Mesenchymal stem cell (in vitro differentiated cells and primary cell): ENCODE measurements around the gene GALE.

ENCODE experiments used
- DNase-seq: peaks from one replicate; pipeline ENCODE4 v3.0.0-alpha.2; 2013
- H2AFZ ChIP-seq: one replicate; pipeline ENCODE4 v1.6.1; 2013; ENCODE audit warnings: low read depth, mild to moderate bottlenecking, control low read depth, inconsistent platforms, low read length, moderate library complexity
- H2AK5ac ChIP-seq: 2 replicates; pipeline ENCODE4 v1.6.1; 2013; ENCODE audit warnings: low read length, moderate library complexity, mild to moderate bottlenecking, inconsistent platforms; ENCODE audit not compliant: severe bottlenecking
- H2BK120ac ChIP-seq: one replicate; pipeline ENCODE4 v1.6.1; 2013; ENCODE audit warnings: low read depth, mild to moderate bottlenecking, inconsistent platforms, low read length, moderate library complexity
- H2BK12ac ChIP-seq, 2 experiments: one replicate each; pipeline ENCODE4 v1.6.1; 2013; ENCODE audit warnings: inconsistent platforms in 2 of 2, low read length in 2 of 2, mild to moderate bottlenecking in 2 of 2, moderate library complexity in 2 of 2, control low read depth in 1 of 2
- H2BK15ac ChIP-seq: one replicate; pipeline ENCODE4 v1.6.1; 2013; ENCODE audit warnings: mild to moderate bottlenecking, low read depth, inconsistent platforms; ENCODE audit not compliant: poor library complexity, severe bottlenecking
- H2BK5ac ChIP-seq: 2 replicates; pipeline ENCODE4 v1.6.1; 2013; ENCODE audit warnings: low read depth, mild to moderate bottlenecking, low read length, control low read depth, inconsistent platforms; ENCODE audit not compliant: poor library complexity, severe bottlenecking
- H3K14ac ChIP-seq, 2 experiments: one replicate each; pipeline ENCODE4 v1.6.1; 2013; ENCODE audit warnings: inconsistent platforms in 2 of 2, low read length in 2 of 2, control low read depth in 1 of 2, mild to moderate bottlenecking in 1 of 2, moderate library complexity in 1 of 2
- H3K18ac ChIP-seq, 2 experiments: one replicate each; pipeline ENCODE4 v1.6.1; 2013; ENCODE audit warnings: inconsistent platforms in 2 of 2, low read length in 2 of 2, control low read depth in 1 of 2, low read depth in 1 of 2, mild to moderate bottlenecking in 1 of 2
- H3K23ac ChIP-seq, 2 experiments: one replicate each; pipeline ENCODE4 v1.6.1; 2013; ENCODE audit warnings: inconsistent platforms in 2 of 2, low read length in 2 of 2, mild to moderate bottlenecking in 2 of 2, moderate library complexity in 2 of 2, control low read depth in 1 of 2
- H3K27ac ChIP-seq: 2 replicates; pipeline ENCODE4 v1.5.1; 2013; ENCODE audit warnings: mild to moderate bottlenecking, moderate library complexity, low read length, control low read depth, inconsistent platforms; ENCODE audit not compliant: poor library complexity, severe bottlenecking
- H3K27me3 ChIP-seq, 2 experiments: 2 replicates each; pipeline versions ENCODE4 v1.6.1 to v1.7.0; 2013; ENCODE audit warnings: low read length in 2 of 2, mild to moderate bottlenecking in 2 of 2, moderate library complexity in 2 of 2, control low read depth in 1 of 2, inconsistent platforms in 1 of 2; ENCODE audit not compliant: control insufficient read depth in 1 of 2, insufficient read depth in 1 of 2
- H3K36me3 ChIP-seq, 2 experiments: 2 replicates each; pipeline versions ENCODE4 v1.6.1 to v1.7.0; 2013; ENCODE audit warnings: low read length in 2 of 2, control low read depth in 1 of 2, inconsistent platforms in 1 of 2, low read depth in 1 of 2, mild to moderate bottlenecking in 1 of 2; ENCODE audit not compliant: insufficient read depth in 2 of 2, control insufficient read depth in 1 of 2
- H3K4ac ChIP-seq, 2 experiments: one replicate each; pipeline ENCODE4 v1.6.1; 2013; ENCODE audit warnings: inconsistent platforms in 2 of 2, low read length in 2 of 2, mild to moderate bottlenecking in 2 of 2, moderate library complexity in 2 of 2, control low read depth in 1 of 2, low read depth in 1 of 2
- H3K4me1 ChIP-seq: 2 replicates; pipeline ENCODE4 v1.6.1; 2013; ENCODE audit warnings: low read depth, low read length, control low read depth; ENCODE audit not compliant: control insufficient read depth, insufficient read depth
- H3K4me2 ChIP-seq: 2 replicates; pipeline ENCODE4 v1.6.1; 2013; ENCODE audit warnings: low read length, mild to moderate bottlenecking, inconsistent platforms; ENCODE audit not compliant: poor library complexity, severe bottlenecking
- H3K4me3 ChIP-seq, 2 experiments: 2 replicates each; pipeline versions ENCODE4 v1.5.1 to v1.7.0; 2013; ENCODE audit warnings: low read length in 2 of 2, mild to moderate bottlenecking in 2 of 2, control low read depth in 1 of 2, low read depth in 1 of 2; ENCODE audit not compliant: insufficient read depth in 1 of 2
- H3K79me1 ChIP-seq: replicated peaks from 2 replicates; pipeline ENCODE4 v1.6.1; 2013; ENCODE audit warnings: mild to moderate bottlenecking, control low read depth, low read length, inconsistent platforms; ENCODE audit not compliant: poor library complexity, severe bottlenecking
- H3K9ac ChIP-seq: 2 replicates; pipeline ENCODE4 v1.7.0; 2013; ENCODE audit warnings: mild to moderate bottlenecking, low read length, moderate library complexity
- H3K9me3 ChIP-seq: 2 replicates; pipeline ENCODE4 v1.7.0; 2013; ENCODE audit warnings: mild to moderate bottlenecking, low read length; ENCODE audit not compliant: control insufficient read depth
- H4K8ac ChIP-seq: one replicate; pipeline ENCODE4 v1.6.1; 2013; ENCODE audit warnings: inconsistent platforms, mild to moderate bottlenecking, low read length, moderate library complexity
- H4K91ac ChIP-seq: one replicate; pipeline ENCODE4 v1.6.1; 2013; ENCODE audit warnings: mild to moderate bottlenecking, low read length, inconsistent platforms
- WGBS: methylation state at CpG from one replicate; pipeline ENCODE4 v1.1.7; 2013; ENCODE audit warnings: mixed read lengths; 5-methylcytosine and 5-hydroxymethylcytosine counted together

The GALE gene

GRCh38 chr1:23752909-23753308 is 47.6 kb downstream of the GALE start:
- no peak overlapping the region for H3K9ac ChIP-seq
- no peak overlapping the region for H3K18ac ChIP-seq
- no peak overlapping the region for H3K23ac ChIP-seq
- no peak overlapping the region for H2BK5ac ChIP-seq
- H2AK5ac ChIP-seq, result no peak overlapping the region
- H3K27ac ChIP-seq, result no peak overlapping the region
- peaks cover 14% of the 10 kb centered on the region for H3K4me1 ChIP-seq
- H3K4me3 ChIP-seq, result no peak overlapping the region
- H4K91ac ChIP-seq, result no peak overlapping the region
- H2BK120ac ChIP-seq, result no peak overlapping the region
- no peak overlapping the region for H3K4me2 ChIP-seq
- H2AFZ ChIP-seq, result no peak overlapping the region
- no peaks in the 10 kb centered on the region for H3K9me3 ChIP-seq
- H3K36me3 ChIP-seq, result peaks cover 62 to 84% of the 10 kb centered on the region in 2 experiments
- no peak overlapping the region for H2BK12ac ChIP-seq
- no peak overlapping the region for H3K14ac ChIP-seq
- H2BK15ac ChIP-seq, result no peak overlapping the region
- no peak for DNase-seq
- 100% methylated on average over 1 of the region's 1 CpG for WGBS
- no peak overlapping the region for H4K8ac ChIP-seq
- no peak overlapping the region for H3K4ac ChIP-seq
- H3K27me3 ChIP-seq, result no peaks in the 10 kb centered on the region
- H3K79me1 ChIP-seq, result peaks cover 29% of the 10 kb centered on the region

GRCh38 chr1:23751815-23752200 is 48.7 kb downstream of the GALE start:
- no peak for DNase-seq
- H2BK15ac ChIP-seq, result no peak overlapping the region
- H3K27me3 ChIP-seq, result no peaks in the 10 kb centered on the region
- H2BK12ac ChIP-seq, result no peak overlapping the region
- no peak overlapping the region for H3K27ac ChIP-seq
- H3K4ac ChIP-seq, result peak overlapping the region in 1 of 2 experiments; percentile 18
- no peak overlapping the region for H3K23ac ChIP-seq
- peaks cover 52 to 80% of the 10 kb centered on the region in 2 experiments for H3K36me3 ChIP-seq
- no peaks in the 10 kb centered on the region for H3K9me3 ChIP-seq
- no peak overlapping the region for H2AFZ ChIP-seq
- H3K4me1 ChIP-seq, result peaks cover 12% of the 10 kb centered on the region
- no peak overlapping the region for H4K91ac ChIP-seq
- no peak overlapping the region for H2BK5ac ChIP-seq
- H2BK120ac ChIP-seq, result no peak overlapping the region
- WGBS, result 96% methylated on average over 4 of the region's 4 CpGs
- no peak overlapping the region for H2AK5ac ChIP-seq
- H3K4me3 ChIP-seq, result no peak overlapping the region
- no peak overlapping the region for H3K14ac ChIP-seq
- no peak overlapping the region for H3K4me2 ChIP-seq
- H3K9ac ChIP-seq, result no peak overlapping the region
- H3K79me1 ChIP-seq, result peaks cover 29% of the 10 kb centered on the region
- H3K18ac ChIP-seq, result no peak overlapping the region
- H4K8ac ChIP-seq, result no peak overlapping the region

- H2BK120ac ChIP-seq, result no peak overlapping the region
These were observed 49.3 kb downstream of the GALE start for GRCh38 chr1:23751050-23751814.

GRCh38 chr1:23748016-23748415 is 52.5 kb downstream of the GALE start:
- H3K4me1 ChIP-seq, result peaks cover 2% of the 10 kb centered on the region
- H3K23ac ChIP-seq, result no peak overlapping the region
- no peaks in the 10 kb centered on the region for H3K27me3 ChIP-seq
- H3K14ac ChIP-seq, result no peak overlapping the region
- no peak overlapping the region for H2AFZ ChIP-seq
- no peak overlapping the region for H2BK15ac ChIP-seq
- no peak overlapping the region for H3K27ac ChIP-seq
- no peak overlapping the region for H2AK5ac ChIP-seq
- no peak overlapping the region for H3K9ac ChIP-seq
- H3K4me3 ChIP-seq, result no peak overlapping the region
- H3K36me3 ChIP-seq, result peaks cover 33 to 49% of the 10 kb centered on the region in 2 experiments
- DNase-seq, result no peak
- H3K18ac ChIP-seq, result no peak overlapping the region
- no peak overlapping the region for H2BK120ac ChIP-seq
- no peak overlapping the region for H3K4ac ChIP-seq
- no peak overlapping the region for H4K8ac ChIP-seq
- 90% methylated on average over 3 of the region's 3 CpGs for WGBS
- H2BK12ac ChIP-seq, result no peak overlapping the region
- H4K91ac ChIP-seq, result no peak overlapping the region
- no peak overlapping the region for H2BK5ac ChIP-seq
- H3K4me2 ChIP-seq, result no peak overlapping the region
- H3K9me3 ChIP-seq, result no peaks in the 10 kb centered on the region
- peaks cover 21% of the 10 kb centered on the region for H3K79me1 ChIP-seq

More at GRCh38 chr1:23751050-23751814, 49.3 kb downstream of the GALE start:
- H3K4me2 ChIP-seq, result no peak overlapping the region
- H3K27ac ChIP-seq, result no peak overlapping the region
- peaks cover 29% of the 10 kb centered on the region for H3K79me1 ChIP-seq
- H2AK5ac ChIP-seq, result peak overlapping the region; percentile 18
- H4K8ac ChIP-seq, result no peak overlapping the region
- H3K4me3 ChIP-seq, result no peak overlapping the region
- peaks cover 8% of the 10 kb centered on the region for H3K4me1 ChIP-seq
- H2BK5ac ChIP-seq, result no peak overlapping the region
- no peak overlapping the region for H3K18ac ChIP-seq
- 70% methylated on average over 11 of the region's 11 CpGs for WGBS
- peak; percentile 74 for DNase-seq
- H2BK12ac ChIP-seq, result no peak overlapping the region
- peaks cover 50 to 78% of the 10 kb centered on the region in 2 experiments for H3K36me3 ChIP-seq
- H3K27me3 ChIP-seq, result no peaks in the 10 kb centered on the region
- peak overlapping the region in 1 of 2 experiments; percentile 21 for H3K4ac ChIP-seq
- no peak overlapping the region for H4K91ac ChIP-seq
- H2BK15ac ChIP-seq, result no peak overlapping the region
- no peaks in the 10 kb centered on the region for H3K9me3 ChIP-seq
- H3K23ac ChIP-seq, result no peak overlapping the region
- H3K9ac ChIP-seq, result peak overlapping the region; percentile 0
- no peak overlapping the region for H2AFZ ChIP-seq
- H3K14ac ChIP-seq, result no peak overlapping the region
